HFFc6 (cell line): ENCODE measurements around the gene FAT4. TPM values are rescaled to one million over a fixed set of nuclear protein-coding genes. Genes with fewer than 3 reads are reported as not detected.
A peak's percentile ranks its signal among the peaks of the same experiment; 100 is the strongest.

ENCODE experiments used
- DNase-seq: peaks from one replicate; pipeline ENCODE4 v3.0.0-alpha.2; 2018
- H3K27ac Mint-ChIP-seq: 2 replicates; pipeline ENCODE4 v1.8.0; 2020; ENCODE audit warnings: mild to moderate bottlenecking, mixed read lengths
- H3K27me3 Mint-ChIP-seq: 2 replicates; pipeline ENCODE4 v1.8.0; 2021; ENCODE audit warnings: mild to moderate bottlenecking, moderate library complexity, mixed read lengths; ENCODE audit not compliant: insufficient read depth
- H3K36me3 Mint-ChIP-seq: 2 replicates; pipeline ENCODE4 v1.8.0; 2021; ENCODE audit warnings: low read depth, mixed read lengths
- H3K4me1 Mint-ChIP-seq: 2 replicates; pipeline ENCODE4 v1.8.0; 2020; ENCODE audit warnings: low read depth, mixed read lengths
- H3K4me3 Mint-ChIP-seq: 2 replicates; pipeline ENCODE4 v1.8.0; 2020; ENCODE audit warnings: mild to moderate bottlenecking, moderate library complexity, mixed read lengths
- H3K9me3 Mint-ChIP-seq: 2 replicates; pipeline ENCODE4 v1.8.0; 2020; ENCODE audit warnings: mild to moderate bottlenecking, mixed read lengths
- total RNA-seq, 6 experiments: library from RNA; stranded (reverse); fragmentation: NEBNext Ultra II Directional; extraction: Animal tissue kit (Norgen Biotek cat#: 25700); gene quantifications; 2 replicates in 1 of 6; 3 replicates in 5 of 6; pipeline ENCODE4 v1.2.3, GENCODE V29; 2021
- TF ChIP-seq, protein P1 (sequence below): fragments of 200-600 bp; sonication (generic); IDR thresholded peaks from 2 replicates; pipeline ENCODE4 v1.5.0; 2021; ENCODE audit warnings: antibody characterized with exemption, mild to moderate bottlenecking

FAT4 gene
- total RNA-seq, 6 experiments from 2014 or later, result 11.1 to 18.4 (median 12.8) TPM

DNA sequence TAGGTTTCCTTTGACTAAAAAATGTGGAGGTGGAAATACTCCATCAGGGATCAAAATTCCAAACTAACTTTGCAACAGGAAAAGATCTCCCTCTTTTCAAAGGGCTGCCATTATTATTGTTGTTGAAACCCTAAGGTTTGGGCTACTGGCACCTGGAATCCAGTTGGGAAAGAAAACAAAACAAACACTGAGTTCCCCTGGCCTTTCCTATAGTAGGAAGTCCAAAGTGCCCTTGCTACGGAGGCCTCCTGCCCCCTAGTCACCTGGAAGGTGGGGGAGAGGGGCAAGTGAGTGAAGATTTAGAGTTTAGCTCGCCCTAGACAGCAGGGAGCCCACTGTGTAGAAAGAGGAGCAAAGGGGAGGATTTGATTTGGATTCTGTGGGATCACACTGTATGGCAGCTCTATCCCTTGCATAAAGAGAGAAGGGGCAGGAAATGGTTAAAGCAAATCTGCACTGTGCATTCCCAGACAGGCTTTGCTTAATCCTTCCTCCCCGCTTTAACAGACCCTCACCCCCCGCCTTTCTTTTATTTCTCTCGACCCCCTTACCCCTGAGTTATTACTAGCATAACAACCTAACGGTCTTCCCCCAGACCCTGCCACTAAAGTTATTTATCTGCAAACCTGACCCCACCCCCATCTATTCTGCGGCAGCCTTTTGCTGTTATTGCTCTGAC, 627 bp upstream of the FAT4 start:
- Mint-ChIP-seq H3K4me1 (peaks cover 37% of the 10 kb centered on the region), H3K27ac (peak overlapping the region; percentile 88), H3K9me3 (peaks cover 11% of the 10 kb centered on the region), H3K36me3 (peaks cover 26% of the 10 kb centered on the region), H3K27me3 (peaks cover 5% of the 10 kb centered on the region), H3K4me3 (peak overlapping the region; percentile 93)
- TF ChIP-seq, protein P1, sequence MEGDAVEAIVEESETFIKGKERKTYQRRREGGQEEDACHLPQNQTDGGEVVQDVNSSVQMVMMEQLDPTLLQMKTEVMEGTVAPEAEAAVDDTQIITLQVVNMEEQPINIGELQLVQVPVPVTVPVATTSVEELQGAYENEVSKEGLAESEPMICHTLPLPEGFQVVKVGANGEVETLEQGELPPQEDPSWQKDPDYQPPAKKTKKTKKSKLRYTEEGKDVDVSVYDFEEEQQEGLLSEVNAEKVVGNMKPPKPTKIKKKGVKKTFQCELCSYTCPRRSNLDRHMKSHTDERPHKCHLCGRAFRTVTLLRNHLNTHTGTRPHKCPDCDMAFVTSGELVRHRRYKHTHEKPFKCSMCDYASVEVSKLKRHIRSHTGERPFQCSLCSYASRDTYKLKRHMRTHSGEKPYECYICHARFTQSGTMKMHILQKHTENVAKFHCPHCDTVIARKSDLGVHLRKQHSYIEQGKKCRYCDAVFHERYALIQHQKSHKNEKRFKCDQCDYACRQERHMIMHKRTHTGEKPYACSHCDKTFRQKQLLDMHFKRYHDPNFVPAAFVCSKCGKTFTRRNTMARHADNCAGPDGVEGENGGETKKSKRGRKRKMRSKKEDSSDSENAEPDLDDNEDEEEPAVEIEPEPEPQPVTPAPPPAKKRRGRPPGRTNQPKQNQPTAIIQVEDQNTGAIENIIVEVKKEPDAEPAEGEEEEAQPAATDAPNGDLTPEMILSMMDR, result no peak
- no peak for DNase-seq

DNA sequence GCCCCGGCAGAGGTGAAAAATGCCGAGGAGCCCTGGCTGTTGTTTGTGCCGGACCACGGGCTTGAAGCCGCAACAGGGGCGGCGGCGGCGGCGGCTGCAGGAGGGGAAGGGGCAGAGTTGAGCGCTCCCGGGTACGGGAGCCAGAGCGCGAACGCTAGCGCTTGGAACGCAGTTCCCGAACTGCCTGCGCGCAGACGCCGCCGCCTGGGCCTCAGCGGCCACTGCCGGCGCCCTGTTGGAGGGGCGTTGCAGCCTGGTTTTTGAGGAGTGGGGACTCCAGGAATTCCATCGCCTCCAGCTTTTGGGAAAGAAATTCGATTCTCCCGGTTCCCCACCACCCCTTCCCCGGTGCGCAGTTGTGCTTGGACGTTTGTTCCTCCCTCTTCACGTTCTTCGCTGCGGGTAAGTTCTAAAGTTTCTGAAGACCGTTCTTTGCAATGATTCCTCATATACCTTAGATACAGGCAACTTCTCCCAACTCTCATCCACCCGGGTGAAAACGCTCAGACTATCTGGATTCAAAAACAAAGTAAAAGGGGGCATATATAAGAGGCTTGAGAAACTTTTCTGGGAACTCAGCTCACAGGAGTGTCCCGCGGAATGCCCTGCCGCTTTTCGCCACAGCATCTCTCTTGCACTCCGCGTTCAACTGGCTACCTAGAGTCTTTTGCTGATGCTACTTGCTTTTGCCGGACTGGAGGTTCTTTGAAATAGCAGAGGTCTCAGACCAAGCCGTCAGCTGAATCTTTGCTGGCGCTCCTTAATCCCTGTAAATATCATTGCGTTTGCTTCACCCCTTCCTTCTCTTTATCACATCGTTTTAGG, 1.0 kb downstream of the FAT4 start:
- H3K36me3 Mint-ChIP-seq, result peaks cover 36% of the 10 kb centered on the region
- TF ChIP-seq, protein P1, result peak; percentile 25
- H3K27me3 Mint-ChIP-seq, result peaks cover 4% of the 10 kb centered on the region; the same call in 1 of the 2 replicates
- H3K9me3 Mint-ChIP-seq, result peaks cover 2% of the 10 kb centered on the region
- H3K4me1 Mint-ChIP-seq, result peaks cover 54% of the 10 kb centered on the region
- DNase-seq, result peak; percentile 23
- peak overlapping the region; percentile 88 for H3K27ac Mint-ChIP-seq
- peak overlapping the region; percentile 93 for H3K4me3 Mint-ChIP-seq

DNA sequence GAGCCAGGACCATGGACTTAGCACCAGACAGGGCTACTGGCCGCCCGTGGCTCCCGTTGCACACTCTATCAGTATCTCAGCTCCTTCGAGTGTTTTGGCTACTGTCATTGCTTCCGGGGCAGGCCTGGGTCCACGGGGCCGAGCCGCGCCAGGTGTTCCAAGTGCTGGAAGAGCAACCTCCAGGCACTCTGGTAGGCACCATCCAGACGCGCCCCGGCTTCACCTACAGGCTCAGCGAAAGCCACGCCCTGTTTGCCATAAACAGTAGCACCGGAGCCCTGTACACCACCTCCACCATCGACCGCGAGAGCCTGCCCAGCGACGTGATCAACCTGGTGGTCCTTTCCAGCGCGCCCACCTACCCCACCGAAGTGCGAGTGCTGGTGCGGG, 1.6 kb downstream of the FAT4 start:
- Mint-ChIP-seq H3K27ac (peak overlapping the region; percentile 76), H3K9me3 (no peaks in the 10 kb centered on the region)
- peak; percentile 20 for DNase-seq

DNA sequence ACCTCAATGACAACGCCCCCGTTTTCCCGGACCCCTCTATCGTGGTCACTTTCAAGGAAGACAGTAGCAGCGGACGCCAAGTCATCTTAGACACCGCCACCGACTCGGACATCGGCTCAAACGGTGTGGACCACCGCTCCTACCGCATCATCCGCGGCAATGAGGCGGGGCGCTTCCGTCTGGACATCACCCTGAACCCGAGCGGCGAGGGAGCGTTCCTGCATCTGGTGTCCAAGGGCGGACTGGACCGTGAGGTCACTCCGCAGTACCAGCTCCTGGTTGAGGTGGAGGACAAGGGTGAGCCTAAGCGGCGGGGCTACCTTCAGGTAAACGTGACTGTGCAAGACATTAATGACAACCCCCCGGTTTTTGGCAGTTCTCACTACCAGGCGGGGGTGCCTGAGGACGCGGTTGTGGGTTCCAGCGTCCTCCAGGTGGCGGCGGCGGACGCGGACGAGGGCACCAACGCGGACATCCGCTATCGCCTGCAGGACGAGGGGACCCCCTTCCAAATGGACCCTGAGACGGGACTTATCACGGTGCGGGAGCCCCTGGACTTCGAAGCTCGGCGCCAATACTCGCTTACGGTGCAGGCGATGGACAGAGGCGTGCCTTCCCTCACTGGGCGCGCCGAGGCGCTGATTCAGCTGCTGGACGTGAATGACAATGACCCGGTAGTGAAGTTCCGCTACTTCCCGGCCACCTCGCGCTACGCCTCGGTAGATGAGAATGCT, 2.2 kb downstream of the FAT4 start:
- Mint-ChIP-seq H3K27ac (peak overlapping the region; percentile 76), H3K4me3 (peak overlapping the region; percentile 93), H3K9me3 (no peaks in the 10 kb centered on the region), H3K4me1 (peaks cover 65% of the 10 kb centered on the region), H3K36me3 (peaks cover 41% of the 10 kb centered on the region), H3K27me3 (0 out of 2 replicates have a peak, but pooled peaks cover 1% of the 10 kb centered on the region)
- TF ChIP-seq, protein P1, result no peak; the same call in 1 of the 2 replicates
- DNase-seq, result peak; percentile 23

More for the DNA sequence above, 1.6 kb downstream of the FAT4 start:
- TF ChIP-seq, protein P1, result no peak
- Mint-ChIP-seq H3K4me1 (peaks cover 60% of the 10 kb centered on the region), H3K27me3 (0 out of 2 replicates have a peak, but pooled peaks cover 3% of the 10 kb centered on the region), H3K4me3 (peak overlapping the region; percentile 93), H3K36me3 (peaks cover 40% of the 10 kb centered on the region)

DNA sequence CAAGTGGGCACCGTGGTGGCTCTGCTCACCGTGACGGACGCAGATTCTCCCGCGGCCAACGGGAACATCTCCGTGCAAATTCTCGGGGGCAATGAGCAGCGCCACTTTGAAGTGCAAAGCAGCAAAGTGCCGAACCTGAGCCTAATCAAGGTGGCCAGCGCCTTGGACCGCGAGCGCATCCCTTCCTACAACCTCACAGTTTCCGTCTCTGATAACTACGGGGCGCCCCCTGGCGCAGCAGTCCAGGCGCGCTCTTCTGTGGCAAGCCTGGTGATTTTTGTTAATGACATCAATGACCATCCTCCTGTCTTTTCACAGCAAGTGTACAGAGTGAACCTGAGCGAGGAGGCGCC, 2.7 kb downstream of the FAT4 start:
- Mint-ChIP-seq H3K27me3 (0 out of 2 replicates have a peak, but pooled peaks cover 1% of the 10 kb centered on the region), H3K9me3 (no peaks in the 10 kb centered on the region), H3K4me3 (peak overlapping the region; percentile 93), H3K36me3 (peaks cover 41% of the 10 kb centered on the region), H3K4me1 (peaks cover 71% of the 10 kb centered on the region), H3K27ac (peak overlapping the region; percentile 54; the same call in 1 of the 2 replicates)
- DNase-seq, result no peak
- TF ChIP-seq, protein P1, result peak; percentile 60
